ENCODE measurements around the gene PDE10A.

Gene PDE10A

GRCh38 chr6:165321555-165322145 lies 341.4 kb downstream of the PDE10A start:
- no peak for DNase-seq

GRCh38 chr6:165321150-165321549 lies 341.9 kb downstream of the PDE10A start:
- DNase-seq: no peak

GRCh38 chr6:165317723-165318122 lies 345.3 kb downstream of the PDE10A start:
- DNase-seq: no peak

- peak; percentile 7 for DNase-seq
These were observed 353.9 kb downstream of the PDE10A start, which contains the start of gene C6orf118 for GRCh38 chr6:165308926-165309731. Gene C6orf118, minus strand, starts transcription at chr6:165309605. Its CDS starts 19 bp downstream, at chr6:165309586.

- DNase-seq: no peak
These were observed 356.1 kb downstream of the PDE10A start for GRCh38 chr6:165306955-165307354.

GRCh38 chr6:165301372-165302246 lies 361.4 kb downstream of the PDE10A start:
- no peak for DNase-seq

GRCh38 chr6:165300422-165300936 lies 362.6 kb downstream of the PDE10A start:
- no peak for DNase-seq

- no peak for DNase-seq
These were observed 364.2 kb downstream of the PDE10A start for GRCh38 chr6:165298875-165299274.

- no peak for DNase-seq
These were observed 364.6 kb downstream of the PDE10A start for GRCh38 chr6:165298402-165298801.

GRCh38 chr6:165292657-165293056 lies 370.4 kb downstream of the PDE10A start:
- no peak for DNase-seq

Data from GDM1 (cell line).